ENCODE measurements around the gene KNCN. TPM values are rescaled to one million over a fixed set of nuclear protein-coding genes. Genes with fewer than 3 reads are reported as not detected.

The KNCN gene
- total and polyA plus RNA-seq, 10 of the 15 experiments (the other 5 are each of a cell fraction or from before 2014, with no cell fraction given): not detected

DNA sequence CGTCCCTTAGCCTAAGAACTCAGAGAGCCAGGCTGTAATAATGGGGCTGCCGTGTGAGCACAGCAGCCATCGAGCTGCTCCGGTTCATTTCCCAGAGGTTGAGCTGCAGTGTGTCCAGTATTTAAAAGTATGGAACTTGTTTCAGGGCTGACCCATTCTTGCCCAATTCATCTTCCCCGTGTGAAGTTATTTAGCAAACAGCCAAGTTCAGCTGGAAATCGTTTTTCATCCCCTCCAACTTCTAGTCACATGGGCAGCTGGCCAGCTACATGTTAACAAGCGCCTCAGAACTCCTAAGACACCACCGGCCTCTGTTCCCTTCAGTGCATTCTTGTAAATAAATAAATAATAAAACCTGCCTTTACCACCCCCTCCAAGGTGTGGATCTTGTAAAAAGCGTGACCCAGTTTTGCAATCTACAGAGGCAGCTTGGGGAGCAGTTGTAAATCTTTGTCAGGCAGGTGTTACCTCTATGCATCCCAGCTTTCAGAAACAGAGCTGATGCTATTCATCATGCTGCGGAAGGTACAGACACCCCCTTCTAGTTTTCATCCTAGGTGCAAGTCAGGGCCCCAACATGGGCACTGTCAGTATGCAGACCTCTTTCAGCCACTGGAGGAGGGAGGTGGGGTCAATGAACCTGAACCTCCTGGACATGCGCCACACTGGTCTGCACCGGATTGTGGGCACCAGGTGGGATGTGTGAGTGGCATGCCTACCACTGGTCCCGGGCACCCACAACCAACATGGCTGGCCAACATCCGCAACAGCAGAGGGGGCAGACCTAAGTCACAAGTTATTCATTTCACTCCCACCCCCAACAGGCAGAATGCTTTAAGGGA lies 18.7 kb upstream of the KNCN start (continued):
- TF ChIP-seq, protein P1, sequence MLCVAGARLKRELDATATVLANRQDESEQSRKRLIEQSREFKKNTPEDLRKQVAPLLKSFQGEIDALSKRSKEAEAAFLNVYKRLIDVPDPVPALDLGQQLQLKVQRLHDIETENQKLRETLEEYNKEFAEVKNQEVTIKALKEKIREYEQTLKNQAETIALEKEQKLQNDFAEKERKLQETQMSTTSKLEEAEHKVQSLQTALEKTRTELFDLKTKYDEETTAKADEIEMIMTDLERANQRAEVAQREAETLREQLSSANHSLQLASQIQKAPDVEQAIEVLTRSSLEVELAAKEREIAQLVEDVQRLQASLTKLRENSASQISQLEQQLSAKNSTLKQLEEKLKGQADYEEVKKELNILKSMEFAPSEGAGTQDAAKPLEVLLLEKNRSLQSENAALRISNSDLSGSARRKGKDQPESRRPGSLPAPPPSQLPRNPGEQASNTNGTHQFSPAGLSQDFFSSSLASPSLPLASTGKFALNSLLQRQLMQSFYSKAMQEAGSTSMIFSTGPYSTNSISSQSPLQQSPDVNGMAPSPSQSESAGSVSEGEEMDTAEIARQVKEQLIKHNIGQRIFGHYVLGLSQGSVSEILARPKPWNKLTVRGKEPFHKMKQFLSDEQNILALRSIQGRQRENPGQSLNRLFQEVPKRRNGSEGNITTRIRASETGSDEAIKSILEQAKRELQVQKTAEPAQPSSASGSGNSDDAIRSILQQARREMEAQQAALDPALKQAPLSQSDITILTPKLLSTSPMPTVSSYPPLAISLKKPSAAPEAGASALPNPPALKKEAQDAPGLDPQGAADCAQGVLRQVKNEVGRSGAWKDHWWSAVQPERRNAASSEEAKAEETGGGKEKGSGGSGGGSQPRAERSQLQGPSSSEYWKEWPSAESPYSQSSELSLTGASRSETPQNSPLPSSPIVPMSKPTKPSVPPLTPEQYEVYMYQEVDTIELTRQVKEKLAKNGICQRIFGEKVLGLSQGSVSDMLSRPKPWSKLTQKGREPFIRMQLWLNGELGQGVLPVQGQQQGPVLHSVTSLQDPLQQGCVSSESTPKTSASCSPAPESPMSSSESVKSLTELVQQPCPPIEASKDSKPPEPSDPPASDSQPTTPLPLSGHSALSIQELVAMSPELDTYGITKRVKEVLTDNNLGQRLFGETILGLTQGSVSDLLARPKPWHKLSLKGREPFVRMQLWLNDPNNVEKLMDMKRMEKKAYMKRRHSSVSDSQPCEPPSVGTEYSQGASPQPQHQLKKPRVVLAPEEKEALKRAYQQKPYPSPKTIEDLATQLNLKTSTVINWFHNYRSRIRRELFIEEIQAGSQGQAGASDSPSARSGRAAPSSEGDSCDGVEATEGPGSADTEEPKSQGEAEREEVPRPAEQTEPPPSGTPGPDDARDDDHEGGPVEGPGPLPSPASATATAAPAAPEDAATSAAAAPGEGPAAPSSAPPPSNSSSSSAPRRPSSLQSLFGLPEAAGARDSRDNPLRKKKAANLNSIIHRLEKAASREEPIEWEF (IDR thresholded peaks at IDR 0.05; ENCODE audit: insufficient replicate concordance, low read depth, low read length): no peak
- TF ChIP-seq CHD1 (IDR thresholded peaks at IDR 0.05; ENCODE audit: low read depth, low read length) (no peak), SREBF2 (IDR thresholded peaks at IDR 0.05; ENCODE audit: low read length) (no peak), NR2C2 (IDR thresholded peaks at IDR 0.05; ENCODE audit: borderline replicate concordance, control insufficient read depth, insufficient read length, low read depth) (no peak), TCF3 (IDR thresholded peaks at IDR 0.05; ENCODE audit: borderline replicate concordance, insufficient read depth, low read depth, low read length) (no peak), NR2F1 (conservative IDR thresholded peaks at IDR 0.05) (no peak), ZNF622 (IDR thresholded peaks at IDR 0.05) (no peak), ZSCAN29 (IDR thresholded peaks at IDR 0.05) (no peak), MYC (IDR thresholded peaks at IDR 0.05; ENCODE audit: insufficient read depth, insufficient read length, insufficient replicate concordance, low read length, severe bottlenecking) (no peak), SIN3A (IDR thresholded peaks at IDR 0.05; ENCODE audit: low read depth, low read length) (no peak), KDM1A (IDR thresholded peaks at IDR 0.05; ENCODE audit: borderline replicate concordance) (no peak), BRCA1 (IDR thresholded peaks at IDR 0.05; ENCODE audit: low read depth, low read length) (no peak)
- TF ChIP-seq, protein P2, sequence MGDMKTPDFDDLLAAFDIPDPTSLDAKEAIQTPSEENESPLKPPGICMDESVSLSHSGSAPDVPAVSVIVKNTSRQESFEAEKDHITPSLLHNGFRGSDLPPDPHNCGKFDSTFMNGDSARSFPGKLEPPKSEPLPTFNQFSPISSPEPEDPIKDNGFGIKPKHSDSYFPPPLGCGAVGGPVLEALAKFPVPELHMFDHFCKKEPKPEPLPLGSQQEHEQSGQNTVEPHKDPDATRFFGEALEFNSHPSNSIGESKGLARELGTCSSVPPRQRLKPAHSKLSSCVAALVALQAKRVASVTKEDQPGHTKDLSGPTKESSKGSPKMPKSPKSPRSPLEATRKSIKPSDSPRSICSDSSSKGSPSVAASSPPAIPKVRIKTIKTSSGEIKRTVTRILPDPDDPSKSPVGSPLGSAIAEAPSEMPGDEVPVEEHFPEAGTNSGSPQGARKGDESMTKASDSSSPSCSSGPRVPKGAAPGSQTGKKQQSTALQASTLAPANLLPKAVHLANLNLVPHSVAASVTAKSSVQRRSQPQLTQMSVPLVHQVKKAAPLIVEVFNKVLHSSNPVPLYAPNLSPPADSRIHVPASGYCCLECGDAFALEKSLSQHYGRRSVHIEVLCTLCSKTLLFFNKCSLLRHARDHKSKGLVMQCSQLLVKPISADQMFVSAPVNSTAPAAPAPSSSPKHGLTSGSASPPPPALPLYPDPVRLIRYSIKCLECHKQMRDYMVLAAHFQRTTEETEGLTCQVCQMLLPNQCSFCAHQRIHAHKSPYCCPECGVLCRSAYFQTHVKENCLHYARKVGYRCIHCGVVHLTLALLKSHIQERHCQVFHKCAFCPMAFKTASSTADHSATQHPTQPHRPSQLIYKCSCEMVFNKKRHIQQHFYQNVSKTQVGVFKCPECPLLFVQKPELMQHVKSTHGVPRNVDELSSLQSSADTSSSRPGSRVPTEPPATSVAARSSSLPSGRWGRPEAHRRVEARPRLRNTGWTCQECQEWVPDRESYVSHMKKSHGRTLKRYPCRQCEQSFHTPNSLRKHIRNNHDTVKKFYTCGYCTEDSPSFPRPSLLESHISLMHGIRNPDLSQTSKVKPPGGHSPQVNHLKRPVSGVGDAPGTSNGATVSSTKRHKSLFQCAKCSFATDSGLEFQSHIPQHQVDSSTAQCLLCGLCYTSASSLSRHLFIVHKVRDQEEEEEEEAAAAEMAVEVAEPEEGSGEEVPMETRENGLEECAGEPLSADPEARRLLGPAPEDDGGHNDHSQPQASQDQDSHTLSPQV (IDR thresholded peaks at IDR 0.05): no peak
- TF ChIP-seq, protein P3, sequence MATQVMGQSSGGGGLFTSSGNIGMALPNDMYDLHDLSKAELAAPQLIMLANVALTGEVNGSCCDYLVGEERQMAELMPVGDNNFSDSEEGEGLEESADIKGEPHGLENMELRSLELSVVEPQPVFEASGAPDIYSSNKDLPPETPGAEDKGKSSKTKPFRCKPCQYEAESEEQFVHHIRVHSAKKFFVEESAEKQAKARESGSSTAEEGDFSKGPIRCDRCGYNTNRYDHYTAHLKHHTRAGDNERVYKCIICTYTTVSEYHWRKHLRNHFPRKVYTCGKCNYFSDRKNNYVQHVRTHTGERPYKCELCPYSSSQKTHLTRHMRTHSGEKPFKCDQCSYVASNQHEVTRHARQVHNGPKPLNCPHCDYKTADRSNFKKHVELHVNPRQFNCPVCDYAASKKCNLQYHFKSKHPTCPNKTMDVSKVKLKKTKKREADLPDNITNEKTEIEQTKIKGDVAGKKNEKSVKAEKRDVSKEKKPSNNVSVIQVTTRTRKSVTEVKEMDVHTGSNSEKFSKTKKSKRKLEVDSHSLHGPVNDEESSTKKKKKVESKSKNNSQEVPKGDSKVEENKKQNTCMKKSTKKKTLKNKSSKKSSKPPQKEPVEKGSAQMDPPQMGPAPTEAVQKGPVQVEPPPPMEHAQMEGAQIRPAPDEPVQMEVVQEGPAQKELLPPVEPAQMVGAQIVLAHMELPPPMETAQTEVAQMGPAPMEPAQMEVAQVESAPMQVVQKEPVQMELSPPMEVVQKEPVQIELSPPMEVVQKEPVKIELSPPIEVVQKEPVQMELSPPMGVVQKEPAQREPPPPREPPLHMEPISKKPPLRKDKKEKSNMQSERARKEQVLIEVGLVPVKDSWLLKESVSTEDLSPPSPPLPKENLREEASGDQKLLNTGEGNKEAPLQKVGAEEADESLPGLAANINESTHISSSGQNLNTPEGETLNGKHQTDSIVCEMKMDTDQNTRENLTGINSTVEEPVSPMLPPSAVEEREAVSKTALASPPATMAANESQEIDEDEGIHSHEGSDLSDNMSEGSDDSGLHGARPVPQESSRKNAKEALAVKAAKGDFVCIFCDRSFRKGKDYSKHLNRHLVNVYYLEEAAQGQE (IDR thresholded peaks at IDR 0.05; ENCODE audit: low read depth, low read length): no peak
